Fibroblast of gingiva (primary cell): ENCODE data around the gene LBH.
A peak's percentile ranks its signal among the peaks of the same experiment; 100 is the strongest.

Experiments used
- DNase-seq: peaks from one replicate; pipeline ENCODE4 v3.0.0-alpha.2; 2011; ENCODE audit warnings: low read depth

LBH gene

DNA sequence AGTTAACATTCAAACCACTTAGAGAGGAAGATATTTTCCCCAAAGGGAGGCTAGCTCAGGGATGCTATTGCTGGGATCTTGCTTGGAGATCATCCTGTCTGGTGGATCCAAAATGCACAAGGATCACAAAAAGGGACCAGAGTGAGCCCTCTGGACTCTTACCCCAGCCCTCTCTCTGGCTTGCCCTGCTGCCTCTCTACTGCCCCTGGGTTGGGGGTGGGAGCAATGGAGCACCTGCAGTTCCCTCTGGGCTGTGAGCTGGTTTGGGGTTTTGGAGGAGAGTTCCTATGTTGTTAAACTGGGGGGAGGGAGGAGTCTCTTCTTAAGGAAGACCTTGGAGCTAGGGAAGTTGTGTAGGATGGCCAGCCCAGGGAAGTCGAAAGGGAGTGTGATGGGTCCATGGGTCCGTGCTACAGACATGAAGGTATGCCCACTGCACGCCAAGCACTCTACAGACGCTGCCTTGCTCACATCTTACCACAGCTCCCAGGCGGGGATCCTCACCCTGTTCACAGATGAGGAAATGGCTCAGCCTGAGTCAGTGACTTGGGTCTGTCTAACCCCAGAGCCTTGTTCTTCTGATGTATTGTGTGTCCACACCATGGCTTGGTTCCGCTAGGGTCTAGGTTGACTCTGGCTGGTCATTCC is 3.8 kb downstream of the LBH start:
- DNase-seq, result no peak

DNA sequence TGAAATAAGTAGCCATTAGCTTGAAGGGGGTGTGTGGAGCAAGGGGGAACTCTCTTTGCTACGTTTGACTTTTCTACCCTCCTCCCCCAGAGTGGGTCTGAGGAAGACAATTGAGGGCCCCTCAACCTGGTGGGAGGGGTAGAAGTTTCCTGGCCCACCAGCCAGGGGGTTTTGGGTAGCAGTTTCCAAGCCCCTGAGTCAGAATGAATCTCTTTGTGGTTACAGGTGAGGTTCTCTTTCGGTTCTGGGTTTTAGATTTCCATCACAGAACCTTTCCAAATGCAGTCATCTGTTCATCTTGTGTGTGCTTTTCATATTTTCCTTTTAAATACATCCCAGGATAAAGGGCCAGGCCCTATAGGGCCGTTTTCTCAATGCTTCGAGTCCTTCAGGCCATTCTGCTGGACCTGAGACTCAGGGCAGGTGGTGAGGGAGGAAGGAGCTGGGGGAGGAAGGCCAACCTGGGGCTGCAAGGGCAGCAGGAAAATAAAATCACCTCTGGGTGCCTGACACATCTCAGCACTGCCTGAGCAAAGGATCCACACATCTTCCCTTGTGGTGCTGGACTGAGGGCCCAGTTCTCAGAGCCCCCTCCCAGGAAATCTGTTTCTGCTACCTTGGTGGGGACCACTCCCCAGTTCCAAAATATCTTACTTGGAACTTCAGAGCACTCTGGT is 4.7 kb downstream of the LBH start:
- no peak for DNase-seq

DNA sequence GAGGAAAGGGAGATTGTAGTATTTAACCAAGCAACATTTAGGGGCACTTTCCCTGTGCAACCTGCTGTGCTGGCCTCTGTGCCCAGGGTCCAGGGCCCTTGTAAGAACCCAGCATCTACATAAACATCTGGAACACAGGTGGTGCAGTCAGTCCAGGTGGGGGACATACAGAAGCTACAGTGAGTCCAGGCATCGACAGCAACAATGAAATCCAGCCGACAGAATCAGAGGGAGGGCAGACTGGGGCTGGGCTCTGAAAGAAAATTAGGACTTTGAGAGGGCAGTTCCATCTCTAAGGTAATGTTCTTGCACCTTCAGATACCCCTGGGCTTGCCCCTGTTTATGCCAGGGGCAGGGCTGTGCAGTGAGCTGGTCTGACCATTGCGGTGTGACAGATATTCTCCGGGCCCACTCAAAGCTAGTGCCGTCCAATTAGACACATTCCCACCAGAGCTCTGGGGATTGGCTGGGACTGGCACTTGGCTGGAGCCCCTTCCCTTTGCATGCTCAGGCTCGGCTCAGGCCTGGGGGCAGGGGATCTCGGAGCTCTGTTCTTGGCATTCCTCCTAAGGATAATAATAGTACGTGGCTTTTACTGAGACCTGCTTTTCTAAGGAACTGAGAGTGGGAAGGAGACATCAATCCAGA is 5.4 kb downstream of the LBH start:
- DNase-seq, result no peak

DNA sequence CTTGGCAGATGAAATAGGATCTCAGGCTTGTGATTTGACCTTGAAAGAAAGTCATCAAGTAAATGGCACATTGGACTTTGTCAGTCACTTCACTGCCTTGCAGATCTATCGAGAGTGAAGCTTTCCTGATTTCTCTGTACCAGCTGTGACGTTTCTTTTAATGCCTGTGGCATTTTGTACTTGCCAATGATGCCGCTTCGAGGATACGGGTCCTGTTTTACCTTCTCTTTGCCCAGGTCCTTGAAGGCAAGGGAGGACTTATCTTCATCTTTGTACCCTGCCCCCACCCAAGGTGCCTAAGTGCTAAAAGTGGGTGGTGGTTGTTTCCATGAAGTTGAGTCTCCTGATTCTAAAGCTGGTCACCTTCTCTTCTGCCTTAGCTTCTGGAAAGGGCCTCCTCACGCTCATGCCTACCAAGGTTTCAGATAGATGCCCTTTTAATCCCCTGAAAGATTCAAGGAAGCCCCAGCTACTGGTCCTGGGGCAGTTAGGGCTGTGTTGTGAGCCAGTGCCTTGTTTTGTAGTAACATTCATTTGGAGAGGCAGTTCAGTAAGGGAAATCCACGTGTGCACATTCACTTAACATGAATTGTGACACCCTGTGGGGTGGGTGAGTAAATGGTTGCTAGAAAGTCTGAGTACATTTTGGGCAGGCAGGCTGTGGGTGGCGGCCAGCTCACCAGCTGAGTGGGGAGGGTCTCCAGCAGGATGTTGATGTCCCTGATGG is 6.1 kb downstream of the LBH start:
- no peak for DNase-seq

DNA sequence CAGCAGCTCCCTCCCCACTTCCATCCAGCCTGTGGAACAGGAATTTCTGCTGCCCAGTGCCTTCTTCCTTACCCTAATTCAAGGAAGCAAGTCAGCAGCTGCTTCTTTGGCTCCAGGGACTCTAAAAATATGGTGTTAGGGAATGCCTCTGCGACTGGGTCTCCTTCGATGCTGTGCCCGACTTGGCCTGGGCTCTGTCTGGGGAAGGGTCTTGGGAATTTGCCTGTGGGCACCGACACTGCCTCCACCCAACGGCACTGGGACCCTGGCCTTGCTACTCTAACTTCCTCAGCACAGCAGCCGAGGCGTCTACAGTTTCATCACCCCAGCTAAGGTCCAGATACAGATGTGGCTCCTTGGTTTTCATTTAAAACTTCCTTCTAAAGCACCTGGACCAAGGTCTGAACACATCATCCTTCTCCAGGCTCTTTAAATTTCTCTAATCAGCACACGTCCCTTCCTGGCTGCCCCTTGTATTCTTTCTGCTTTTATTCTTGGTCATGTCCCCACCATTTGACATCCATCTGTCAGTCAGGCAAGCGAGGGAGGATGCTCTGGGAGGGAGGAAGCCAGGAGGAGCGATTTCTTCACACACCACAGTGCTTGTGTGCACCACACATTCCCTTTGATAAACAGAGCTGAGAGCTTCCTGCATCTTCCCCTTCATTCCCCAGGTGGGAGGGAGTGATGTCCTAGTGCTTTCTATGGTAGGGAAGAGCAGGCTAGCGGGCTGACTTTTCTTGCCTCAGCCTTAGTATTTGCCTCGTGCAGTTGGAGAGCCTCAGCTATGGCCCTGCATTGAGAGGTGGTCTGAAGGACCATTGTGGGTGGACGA is 6.8 kb downstream of the LBH start:
- no peak for DNase-seq

DNA sequence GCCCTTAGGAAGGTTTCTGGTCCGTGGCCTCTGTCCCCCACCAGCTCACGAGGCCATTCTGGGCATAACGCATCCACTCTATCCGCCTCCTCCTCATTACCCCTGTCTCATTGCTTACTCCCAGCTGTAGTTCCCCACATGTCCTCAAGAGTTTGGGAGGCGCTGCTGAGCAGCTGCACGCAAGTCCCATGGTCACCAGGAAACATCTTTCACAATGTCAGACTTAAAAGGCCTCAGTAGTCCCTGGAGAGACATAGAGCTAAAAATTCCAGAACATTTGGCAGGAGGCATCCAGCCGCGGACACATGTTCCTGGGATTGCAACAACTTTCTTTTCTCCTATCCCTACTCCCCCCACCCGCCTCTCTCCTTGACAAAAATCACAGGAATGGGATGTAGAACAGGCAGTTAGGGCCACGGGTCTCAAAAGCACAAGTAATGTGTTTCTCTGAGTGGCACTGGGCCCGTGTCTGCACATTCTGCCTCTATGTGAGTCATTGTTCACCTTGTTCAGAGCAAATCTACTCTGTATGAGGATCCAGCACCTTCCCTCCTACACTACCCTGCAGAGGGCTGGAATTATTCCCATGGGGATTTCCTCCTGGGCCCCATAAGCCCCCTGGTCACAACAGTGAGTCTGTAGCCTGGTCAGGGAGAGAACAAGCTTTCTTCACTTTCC is 8.1 kb downstream of the LBH start:
- DNase-seq, result peak; percentile 90

DNA sequence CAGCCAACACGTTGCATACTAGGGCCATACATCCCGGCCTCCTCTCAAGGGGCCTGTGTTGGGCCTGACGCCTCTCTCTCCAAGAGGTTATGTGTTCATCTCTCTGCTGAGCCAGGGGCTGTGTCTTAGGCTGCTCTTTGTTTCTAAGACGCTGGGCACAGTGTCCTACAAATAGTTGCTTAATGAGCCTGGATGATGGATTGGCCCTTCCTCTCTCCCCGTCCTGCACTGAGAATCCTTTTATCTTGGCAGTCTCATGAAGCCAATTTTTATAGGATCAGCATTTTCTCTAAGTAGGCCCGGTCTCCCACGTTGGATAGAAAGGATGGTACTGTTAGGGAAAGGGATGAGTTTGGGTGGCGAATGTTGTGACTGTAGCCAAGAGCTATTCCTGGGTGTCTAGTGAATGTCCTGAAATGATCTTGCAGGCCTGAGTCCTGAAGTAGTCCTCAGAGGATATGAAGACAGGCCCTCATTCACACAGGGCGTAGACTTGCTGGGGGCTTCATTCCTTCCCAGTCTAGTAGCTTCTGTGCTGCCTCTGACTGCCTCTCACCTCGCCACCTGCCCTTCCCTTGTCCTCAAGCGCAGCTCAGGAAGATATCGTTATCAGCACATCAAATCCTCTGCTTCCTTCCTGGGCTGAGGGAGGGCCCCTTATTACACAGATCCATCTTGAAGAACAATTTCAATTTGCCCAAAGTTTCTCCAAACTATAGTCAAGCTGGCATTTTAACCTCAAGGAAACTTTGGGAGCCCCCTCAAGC is 8.8 kb downstream of the LBH start:
- no peak for DNase-seq

DNA sequence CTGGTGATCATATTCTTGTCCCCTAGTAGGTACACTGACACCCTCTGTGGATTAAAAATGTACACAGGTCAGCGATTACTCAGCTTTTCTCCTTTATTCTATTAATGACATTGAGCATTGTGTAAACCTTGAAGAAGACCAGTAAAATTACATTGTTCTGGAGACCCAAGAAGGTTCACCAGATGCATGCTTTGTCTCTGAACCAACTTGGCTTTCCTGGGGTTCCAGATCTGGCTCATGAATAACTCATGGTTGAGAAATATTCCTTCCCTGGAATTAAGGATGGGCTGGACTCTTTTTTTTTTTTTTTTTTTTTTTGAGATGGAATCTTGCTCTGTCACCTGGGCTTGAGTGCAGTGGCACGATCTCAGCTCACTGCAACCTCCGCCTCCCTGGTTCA is 11.9 kb downstream of the LBH start:
- DNase-seq, result no peak

DNA sequence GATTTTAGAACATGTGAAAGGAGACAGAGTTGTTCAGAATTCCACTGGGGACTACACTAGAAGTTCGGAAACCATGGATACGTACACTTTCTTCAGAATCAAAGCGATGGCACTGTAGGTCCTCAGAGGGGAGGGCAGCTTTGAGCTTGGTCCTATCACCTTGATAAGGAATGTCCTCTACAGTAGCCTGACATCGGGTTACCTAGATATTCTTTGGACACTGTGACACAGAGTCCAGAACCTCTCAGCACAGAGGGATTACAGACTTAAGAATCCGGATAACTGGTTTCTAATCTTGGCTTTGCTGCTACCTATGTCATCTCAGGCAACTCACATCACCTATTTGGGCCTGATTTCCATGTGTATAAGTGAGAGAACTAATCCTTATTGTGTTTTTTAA is 14.0 kb downstream of the LBH start:
- no peak for DNase-seq

DNA sequence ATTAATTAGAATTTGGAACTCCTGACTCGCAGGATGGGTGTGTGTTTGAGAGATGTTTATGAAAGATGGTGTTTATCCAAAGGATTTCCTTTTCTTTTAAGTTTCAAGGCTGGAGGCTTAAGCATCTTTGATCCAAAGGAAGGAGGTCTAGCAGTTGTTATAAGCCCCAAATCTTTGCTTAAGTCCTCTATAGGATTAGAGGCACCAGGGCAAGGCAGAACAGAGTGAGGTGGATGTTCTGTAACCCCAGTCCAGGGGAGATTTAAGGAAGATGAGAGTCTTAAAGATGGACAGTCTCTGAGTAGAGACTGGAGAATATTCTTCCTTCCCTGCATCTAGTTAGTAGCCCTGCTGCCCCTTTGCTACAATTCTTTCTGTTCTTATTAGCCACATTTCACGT is 17.5 kb downstream of the LBH start:
- DNase-seq, result no peak

DNA sequence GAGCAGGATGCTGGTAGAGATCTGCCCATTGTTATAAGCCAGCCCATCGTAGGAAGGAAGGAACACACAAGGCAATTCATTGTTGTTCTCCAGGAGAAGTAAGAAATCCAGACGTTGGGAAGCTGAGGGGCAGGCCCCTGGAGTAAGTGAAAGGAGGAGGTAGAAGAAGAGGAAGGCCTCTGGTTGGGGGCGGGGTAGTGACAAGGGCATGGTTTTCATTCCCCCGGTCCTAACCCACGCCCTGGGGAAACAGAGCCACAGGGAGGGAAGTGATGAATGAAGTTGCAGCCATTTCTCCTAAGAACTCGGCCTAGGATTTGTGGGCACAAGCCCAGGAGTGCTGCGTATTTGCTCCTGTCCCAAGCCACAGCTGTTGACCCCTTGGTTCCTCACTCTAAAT is 18.0 kb downstream of the LBH start:
- DNase-seq, result no peak

DNA sequence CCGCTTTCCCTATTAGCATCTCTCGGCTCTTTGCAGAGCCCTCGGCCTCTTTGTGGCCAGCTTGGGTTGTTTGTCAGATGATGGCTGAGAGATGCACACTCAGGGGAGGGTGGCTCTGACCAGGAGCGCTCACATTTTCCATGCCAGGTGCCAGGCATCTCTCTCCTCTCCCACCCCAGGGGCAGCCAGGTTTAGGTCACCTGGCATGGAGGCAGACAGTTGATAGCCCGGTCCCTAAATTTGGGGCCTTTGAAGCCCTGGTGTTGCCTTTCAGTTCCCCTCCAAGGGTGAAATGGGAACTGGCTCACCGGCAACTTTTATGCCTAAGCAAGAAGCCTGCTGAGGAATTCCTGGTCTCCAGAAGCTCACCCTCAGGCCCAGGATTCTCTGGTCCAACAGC is 19.1 kb downstream of the LBH start:
- DNase-seq, result no peak

DNA sequence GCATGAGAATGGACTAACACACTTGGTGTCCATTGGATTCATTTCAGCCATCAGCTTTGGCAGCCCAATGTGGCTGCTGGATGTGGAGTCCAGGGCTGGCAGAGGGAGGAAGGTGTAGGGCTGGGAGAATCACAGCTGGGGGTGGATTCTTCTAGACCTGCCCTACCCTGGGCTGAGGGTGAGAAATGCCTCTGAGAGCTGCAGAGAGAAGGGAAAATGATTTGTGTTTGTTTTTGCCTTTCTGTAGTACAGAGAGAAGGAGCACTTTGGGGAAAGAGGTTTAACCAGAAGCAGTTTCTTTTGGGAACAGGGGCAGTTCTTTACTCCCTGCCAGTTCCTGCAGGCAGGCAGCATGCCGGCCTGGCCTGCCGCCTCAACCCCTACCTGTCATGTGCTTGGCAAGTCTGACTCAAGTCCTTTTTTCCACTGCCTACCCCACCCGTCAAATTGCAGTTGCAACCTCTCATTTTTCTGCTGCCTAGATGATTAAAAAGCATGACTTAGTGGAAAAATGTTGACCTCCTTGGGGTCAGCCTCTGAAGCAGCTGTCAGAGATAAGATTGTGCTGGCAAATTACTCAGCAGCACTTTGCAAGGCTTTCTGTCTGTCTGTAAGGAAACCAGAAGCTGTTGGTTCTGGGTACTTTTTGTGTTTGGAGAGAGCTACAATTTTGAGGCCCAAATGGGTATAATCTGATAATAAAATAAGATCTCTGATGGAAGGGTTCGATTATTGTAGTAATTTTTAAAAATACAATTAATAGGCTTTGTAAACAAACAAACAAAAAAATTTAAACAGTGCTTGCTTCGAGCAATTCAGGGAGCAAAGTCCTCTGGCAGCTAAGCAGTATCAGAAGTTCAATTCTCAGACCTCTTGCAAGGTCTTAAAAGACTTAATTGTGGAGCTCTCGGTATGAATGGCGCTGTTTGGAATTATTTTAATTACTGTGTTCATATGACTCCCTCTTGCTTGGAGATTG is 21.7 kb downstream of the LBH start:
- DNase-seq, result peak; percentile 40

DNA sequence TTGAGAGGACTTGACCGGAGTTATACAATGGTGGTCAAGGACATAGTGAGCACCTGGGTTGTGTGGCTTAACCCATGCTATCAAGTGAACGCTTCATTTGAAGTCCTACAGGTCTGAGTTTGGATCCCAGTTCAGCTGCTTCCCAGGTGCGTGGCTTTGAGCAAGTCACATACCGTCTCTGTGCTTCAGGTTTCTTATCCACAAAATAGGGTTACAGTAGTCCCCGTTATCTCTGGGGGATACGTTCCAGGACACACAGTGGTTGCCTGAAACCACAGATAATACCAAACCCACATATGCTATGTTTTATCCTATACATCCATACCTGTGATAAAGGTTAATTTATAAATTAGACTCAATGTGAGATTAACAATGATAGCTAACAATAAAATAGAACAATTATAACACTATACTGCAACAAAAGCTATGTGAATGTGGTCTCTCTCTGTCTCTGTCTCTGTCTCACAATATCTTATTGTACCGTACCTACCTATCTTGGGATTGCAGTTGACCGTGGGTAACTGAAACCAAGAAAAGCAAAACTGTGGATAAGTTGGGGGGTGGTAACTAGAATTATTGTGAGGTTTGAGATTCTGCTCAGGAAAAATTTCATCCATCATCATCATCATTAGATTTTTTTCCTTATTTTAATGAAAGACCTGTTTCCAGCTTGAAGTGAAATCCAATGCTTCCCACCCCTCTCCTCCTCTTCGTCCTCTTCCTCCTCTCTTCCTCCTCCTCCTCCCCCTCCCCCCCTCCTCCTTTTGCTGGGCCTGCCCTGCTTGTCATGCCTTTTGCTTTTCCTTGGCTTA is 22.7 kb downstream of the LBH start:
- DNase-seq, result no peak

DNA sequence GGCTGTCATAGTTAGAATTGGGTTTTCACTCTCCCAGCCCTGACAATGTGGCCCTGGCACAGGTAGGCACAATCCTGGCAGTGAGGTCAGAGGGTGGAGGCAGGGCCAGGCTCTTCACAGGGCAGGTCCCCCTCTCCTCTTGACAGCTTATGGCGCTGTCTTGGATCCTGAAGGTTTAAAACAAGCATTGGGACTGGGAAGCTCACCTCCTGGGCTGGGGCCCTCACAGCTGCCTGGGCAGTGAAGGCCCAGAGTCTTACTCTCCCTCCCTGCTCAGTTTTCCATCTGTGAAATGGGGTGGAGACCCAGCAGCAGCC is 23.3 kb downstream of the LBH start:
- DNase-seq, result no peak

DNA sequence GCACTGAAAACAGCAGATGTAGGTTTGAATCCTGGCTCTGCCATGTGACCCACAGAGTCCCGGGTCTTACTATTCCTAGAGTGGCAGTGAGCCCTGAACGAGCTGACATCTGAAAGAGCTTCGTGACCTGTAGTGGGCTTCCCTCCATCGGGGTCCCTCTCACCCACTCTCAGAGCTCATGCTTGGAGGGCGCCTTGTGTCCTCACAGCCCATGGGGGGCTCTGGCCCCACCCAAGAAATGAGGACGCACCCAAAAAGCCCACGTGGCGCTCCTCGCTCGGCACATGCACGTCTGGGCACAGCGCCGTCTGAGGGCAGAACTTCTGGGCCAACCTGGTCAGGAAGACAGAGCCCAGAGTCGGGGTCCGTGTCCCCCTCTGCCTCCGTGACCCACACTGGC is 23.7 kb downstream of the LBH start:
- DNase-seq, result no peak

DNA sequence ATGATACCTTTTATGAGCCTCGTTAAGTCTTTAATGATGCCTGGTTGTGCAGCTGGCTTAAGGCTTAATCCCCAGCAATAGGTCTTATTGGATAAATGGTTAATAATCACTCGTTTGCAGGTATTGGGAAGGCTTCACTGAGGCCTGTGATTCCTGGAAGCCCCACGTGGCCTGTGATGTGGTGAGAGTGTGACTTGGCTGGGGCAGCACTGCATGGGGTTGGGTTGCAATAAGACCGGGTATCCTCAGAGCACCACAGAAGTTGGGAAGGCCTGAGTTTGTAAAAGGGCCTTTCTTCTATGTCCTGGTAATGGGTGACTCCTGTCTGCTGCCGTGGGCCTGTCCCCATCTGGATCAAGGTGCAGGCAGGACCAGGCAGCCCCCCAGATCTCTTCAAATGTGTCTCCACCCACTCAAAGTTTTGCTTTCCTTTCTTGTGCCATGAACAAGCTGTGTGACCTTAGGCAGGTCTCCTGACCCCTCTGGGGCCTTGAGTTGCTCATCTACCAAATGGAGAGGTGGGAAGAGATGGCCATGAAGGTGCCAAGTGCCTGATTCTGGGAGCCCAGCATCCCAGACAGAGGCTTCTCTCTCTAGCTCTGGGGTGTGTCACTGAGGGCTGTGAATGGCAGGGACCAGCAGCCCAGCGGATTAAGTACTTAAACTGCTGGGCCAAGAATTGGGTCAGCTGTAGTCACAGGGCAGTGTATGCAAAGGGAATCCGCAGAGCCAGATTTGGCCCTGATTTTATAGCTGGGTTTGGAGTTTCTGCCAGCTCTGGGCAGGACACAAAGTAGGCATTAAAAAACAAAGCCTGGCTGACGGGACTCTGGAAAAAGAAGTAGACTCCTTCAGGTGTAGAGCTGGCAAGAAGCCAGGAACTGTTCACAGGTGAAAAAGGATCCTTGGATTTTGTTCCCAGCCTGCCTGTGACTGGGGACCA is 24.4 kb downstream of the LBH start:
- DNase-seq, result no peak
